NCI-H345 (cell line): ENCODE measurements around the gene RBL2.
"Not testable (repeated sequence)": the region's sequence is repeated elsewhere in the genome, so short reads cannot be mapped to it uniquely, and the experiment has no call there.

Source experiments
- DNase-seq: peaks from one replicate; lab custom pipeline; 2025; lab: John Stamatoyannopoulos, UW

Gene RBL2

GRCh38 chr16:53434377-53435065 lies at the start of gene RBL2:
TSS of gene RBL2 (plus strand) at chr16:53434471. CDS start at chr16:53434557, 86 bp downstream.
- peak; percentile 65 for DNase-seq

- not testable (repeated sequence) for DNase-seq
Observed at GRCh38 chr16:53384610-53385009, 49.7 kb upstream of the RBL2 start.

GRCh38 chr16:53404959-53405358 lies 29.3 kb upstream of the RBL2 start:
- no peak for DNase-seq

- no peak for DNase-seq
Observed at GRCh38 chr16:53412549-53412948, 21.7 kb upstream of the RBL2 start.

GRCh38 chr16:53413864-53414263 lies 20.4 kb upstream of the RBL2 start:
- DNase-seq: no peak

- no peak for DNase-seq
Observed at GRCh38 chr16:53414381-53414780, 19.9 kb upstream of the RBL2 start.

GRCh38 chr16:53415504-53415903 lies 18.8 kb upstream of the RBL2 start:
- DNase-seq: peak; percentile 33

GRCh38 chr16:53417011-53417410 lies 17.3 kb upstream of the RBL2 start:
- no peak for DNase-seq

GRCh38 chr16:53417976-53418375 lies 16.3 kb upstream of the RBL2 start:
- DNase-seq: no peak

- DNase-seq: not testable (repeated sequence)
Observed at GRCh38 chr16:53419383-53419709, 14.9 kb upstream of the RBL2 start.

- no peak for DNase-seq
Observed at GRCh38 chr16:53421248-53421647, 13.0 kb upstream of the RBL2 start.

- not testable (repeated sequence) for DNase-seq
Observed at GRCh38 chr16:53423968-53424367, 10.3 kb upstream of the RBL2 start.

- no peak for DNase-seq
Observed at GRCh38 chr16:53428681-53429080, 5.6 kb upstream of the RBL2 start.

GRCh38 chr16:53429221-53429943 lies 4.9 kb upstream of the RBL2 start:
- no peak for DNase-seq

GRCh38 chr16:53430363-53430762 lies 3.9 kb upstream of the RBL2 start:
- DNase-seq: no peak

GRCh38 chr16:53433509-53433908 lies 762 bp upstream of the RBL2 start:
- no peak for DNase-seq

GRCh38 chr16:53433930-53434376 lies 318 bp upstream of the RBL2 start:
- DNase-seq: no peak

- DNase-seq: peak; percentile 60
Observed at GRCh38 chr16:53435066-53435688, 906 bp downstream of the RBL2 start.

GRCh38 chr16:53440125-53440524 lies 5.9 kb downstream of the RBL2 start:
- no peak for DNase-seq

- DNase-seq: no peak
Observed at GRCh38 chr16:53445534-53445933, 11.3 kb downstream of the RBL2 start.

- DNase-seq: no peak
Observed at GRCh38 chr16:53446090-53446489, 11.8 kb downstream of the RBL2 start.

GRCh38 chr16:53449816-53450517 lies 15.7 kb downstream of the RBL2 start:
- no peak for DNase-seq

GRCh38 chr16:53453928-53454327 lies 19.7 kb downstream of the RBL2 start:
- no peak for DNase-seq
